NCI-H187 treated with DMSO at 0.1 percent for 48 hours (cell line): ENCODE data around the gene PLCB1.
"Not testable (repeated sequence)": the region's sequence is repeated elsewhere in the genome, so short reads cannot be mapped to it uniquely, and the experiment has no call there.

ENCODE experiments used
- DNase-seq: peaks from one replicate; lab custom pipeline; 2025; lab: John Stamatoyannopoulos, UW

Gene PLCB1

DNA sequence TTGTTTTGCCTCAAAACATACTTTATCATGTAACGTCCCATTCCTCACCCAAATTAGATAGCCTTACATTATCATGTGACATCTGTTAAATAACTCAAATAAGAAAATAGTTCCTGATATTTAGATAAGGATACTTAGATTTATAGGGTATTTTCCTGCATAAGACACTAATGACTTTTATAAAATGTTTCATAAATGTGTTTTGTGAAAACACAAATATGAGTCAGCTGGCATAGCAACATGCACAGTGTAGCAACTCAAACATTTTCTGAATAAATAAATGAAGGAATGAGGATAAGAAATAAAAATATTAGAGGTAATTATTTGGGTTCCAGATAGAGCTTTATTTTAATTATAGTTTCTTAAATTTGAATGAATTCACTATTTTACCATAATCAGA lies 476.4 kb downstream of the PLCB1 start:
- DNase-seq, result no peak

DNA sequence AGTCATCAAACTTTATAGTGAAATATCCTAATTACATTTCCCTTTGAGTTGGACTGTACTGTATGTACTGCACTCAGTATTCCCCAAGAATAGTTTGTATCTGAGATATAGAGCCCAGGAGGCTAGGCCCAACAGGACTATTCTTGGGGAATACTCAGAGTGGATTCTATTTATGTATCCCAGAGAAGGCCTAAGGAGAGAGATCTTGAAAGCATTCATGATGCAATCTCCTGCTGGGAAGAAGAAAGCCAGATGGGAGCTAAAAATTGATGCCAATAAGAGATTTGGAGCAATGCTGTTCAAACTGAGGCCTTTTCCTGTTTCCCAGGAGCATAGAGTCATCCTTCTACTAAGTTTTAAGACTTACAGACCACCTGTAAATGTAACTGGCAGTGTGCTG lies 484.7 kb downstream of the PLCB1 start:
- no peak for DNase-seq

DNA sequence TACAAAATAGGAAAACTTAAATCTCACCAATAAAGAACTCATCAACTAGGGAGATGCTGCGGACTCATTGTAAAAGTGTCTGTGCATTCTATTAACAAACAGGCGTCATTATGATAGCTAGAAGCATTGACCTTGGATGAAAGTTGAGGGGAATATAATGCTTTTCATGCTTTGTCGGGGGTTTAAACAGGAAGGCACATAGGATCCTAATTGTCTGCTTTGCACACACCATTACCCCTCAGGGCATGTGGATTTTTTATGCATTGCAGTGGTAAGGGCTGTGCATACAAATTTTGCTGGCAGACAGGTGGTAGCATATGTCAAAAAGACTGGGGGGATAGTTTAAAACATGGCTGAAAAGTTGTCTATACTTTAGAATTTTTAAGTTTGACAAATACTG lies 488.9 kb downstream of the PLCB1 start:
- DNase-seq, result no peak

DNA sequence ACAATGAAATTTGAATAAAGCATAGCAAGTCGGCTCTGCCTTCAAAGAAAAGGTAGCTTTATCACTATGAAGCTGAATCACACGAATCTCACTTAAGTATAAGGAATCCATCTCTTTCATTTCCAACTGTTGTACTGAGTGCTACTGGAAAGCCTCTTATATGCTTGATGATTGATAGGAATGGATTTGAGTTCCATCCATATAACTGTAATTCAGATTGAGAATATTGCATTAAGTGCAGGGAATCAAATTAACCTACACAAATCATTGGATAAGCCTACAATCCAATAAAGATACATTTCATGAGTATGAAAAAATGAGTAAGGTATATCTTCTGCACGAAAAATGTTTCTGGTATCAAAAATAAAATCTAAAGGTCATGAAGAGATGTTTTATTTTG lies 492.0 kb downstream of the PLCB1 start:
- DNase-seq, result no peak

DNA sequence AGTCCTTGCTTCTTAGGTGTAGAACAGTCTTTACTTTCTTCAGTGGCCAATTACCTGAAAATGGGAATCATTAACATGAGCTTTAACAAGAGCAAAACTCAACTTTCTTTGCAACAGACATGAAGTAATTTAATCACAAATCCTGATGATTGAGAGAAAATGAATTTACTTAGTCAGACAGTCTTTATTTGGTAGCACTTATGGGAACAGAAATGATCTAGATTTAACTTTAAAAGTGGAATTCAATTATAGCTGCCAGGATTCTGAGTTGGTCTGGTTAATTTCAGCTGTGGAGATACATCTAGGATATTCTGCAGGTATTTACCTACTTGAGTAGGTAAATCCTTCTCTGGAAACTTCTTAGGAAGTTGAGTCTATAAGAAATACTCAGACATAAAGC lies 492.6 kb downstream of the PLCB1 start:
- no peak for DNase-seq

DNA sequence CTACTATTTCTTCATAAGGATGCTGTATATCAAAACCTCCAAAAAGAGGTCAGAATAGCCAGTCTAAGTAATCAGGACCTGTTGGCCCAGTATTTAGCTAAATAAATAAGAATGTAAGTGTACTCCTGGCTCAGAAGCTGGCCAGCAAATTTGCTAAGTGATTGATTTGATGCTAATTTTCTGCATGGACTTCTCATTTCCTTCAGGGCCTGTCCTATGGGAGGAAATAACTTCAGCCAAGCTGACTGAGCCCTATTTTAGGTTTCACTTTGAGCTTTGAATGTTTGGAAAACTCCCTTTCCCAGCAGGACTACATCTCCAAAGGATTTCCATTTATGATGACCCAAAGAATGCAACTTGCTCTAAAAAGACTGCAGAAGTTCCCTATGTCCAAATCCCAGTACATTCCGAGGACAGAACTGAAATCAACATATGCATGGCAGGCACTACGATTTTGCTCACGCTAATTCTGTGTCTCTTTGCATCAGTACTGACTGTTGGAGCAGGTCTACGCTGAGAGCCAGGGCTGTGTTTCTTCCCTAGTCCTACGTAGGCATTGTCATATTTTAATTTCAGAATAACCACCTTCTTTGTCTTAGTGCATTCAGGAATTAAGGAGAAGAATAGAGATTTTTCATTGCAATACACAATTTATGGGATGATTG lies 495.4 kb downstream of the PLCB1 start:
- no peak for DNase-seq

DNA sequence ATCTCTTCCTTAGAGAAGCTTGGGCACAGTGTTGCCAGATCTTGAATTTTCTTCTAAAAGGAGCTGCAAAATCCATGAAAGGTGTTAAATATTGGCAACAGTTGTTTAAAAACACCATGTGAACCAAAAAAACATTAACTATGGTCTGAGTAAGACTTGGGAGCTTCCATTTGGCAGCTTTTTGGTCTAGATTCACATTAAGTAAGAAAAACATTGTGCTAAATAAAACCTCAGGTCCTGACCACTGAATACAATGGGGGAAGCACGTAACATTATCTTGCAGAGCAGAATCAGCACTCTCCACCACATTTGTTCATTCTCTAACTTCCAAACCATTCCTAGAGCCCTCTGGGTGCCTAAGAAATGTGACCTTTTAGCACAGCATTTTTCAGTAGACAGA lies 499.2 kb downstream of the PLCB1 start:
- no peak for DNase-seq

DNA sequence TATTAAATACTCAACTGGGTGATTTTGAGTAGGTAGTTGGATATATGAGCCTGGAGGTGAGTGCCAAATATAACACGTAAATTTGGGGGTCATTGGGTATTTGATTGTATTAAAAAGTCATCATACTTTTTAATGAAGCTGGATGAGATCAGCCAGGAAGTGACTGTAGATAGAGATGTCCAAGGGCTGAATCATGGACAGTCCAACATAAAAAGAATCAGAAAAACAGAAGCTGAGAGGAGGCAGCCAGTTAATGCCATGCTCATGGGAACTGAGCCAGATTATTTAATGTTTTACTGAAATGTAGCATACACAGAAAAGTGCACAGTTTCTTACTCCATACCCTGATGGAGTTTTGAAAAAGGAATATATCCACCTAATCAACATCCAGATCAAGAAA lies 501.3 kb downstream of the PLCB1 start:
- no peak for DNase-seq

DNA sequence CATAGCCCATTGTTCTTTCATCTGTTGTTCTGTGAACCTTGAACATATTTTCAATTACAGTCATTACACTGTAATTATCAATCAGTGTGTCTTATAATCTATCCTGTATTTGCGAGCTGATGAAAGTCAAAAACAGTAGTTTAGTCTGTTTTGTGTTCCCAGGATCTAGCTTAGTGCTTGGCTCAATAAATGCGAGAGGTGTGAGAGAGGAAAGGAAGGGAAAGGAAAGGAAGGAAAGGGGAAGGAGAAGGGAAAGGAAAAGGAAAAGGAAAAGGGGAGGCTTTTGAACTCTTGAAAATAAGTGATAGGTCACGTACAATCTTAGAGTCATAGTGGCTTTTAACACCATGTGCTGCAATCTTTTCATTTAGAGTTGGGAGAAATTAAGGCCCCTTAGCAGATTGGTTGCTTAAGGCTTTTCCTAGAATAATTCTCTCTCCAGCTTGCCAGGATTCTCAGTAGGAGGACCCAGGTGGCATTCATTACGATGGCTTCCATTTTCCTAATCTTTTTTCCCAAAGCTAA lies 503.0 kb downstream of the PLCB1 start:
- DNase-seq, result no peak

DNA sequence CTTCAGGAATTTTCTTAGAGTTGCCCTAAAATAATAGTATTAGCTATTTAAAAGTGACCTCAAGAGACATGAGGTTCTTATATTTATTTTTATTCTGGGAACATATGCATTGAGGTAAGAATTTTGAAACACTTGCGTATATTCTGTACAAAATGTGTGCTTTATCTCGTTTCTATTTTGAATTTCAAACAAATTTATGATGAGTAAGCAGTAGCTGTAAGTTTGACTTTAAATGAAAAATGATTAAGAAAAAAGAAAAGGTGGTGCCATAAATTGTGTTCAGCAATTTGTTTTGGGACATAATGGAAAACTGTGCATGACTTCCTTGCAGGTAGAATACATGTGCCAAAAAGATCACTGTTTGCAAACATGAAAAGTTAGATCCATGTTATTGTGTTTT lies 503.8 kb downstream of the PLCB1 start:
- no peak for DNase-seq

DNA sequence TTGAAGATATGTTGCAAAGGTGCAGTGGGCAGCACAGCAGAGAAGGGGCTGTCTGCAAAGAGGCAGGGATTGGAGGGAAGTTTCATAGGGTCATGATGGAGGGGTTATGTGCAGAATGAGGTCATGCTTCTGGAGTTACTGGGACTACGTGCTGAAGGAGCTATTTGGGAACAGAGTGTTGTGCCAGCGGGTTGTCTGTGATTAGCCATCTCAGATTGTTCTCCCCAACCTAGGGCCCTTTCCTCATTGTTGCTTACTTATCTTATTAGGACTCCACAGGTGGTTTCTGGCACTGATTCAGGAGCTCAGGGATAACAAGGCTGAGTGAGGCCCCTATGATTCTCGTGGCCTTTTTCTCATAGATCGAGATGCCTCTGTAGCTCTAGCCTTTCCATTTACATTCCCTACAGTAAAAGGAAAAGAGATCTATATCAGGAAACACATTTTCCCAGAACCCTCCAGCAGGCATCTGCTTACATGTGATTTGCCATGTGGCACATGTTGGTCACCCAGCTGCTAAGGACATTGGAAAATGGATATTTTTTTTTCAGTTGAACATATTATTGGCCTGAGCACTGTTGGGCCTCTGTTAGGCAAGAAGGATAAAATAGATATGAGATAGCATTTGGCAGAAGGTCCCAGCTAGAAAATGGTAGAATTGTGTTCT lies 507.2 kb downstream of the PLCB1 start:
- no peak for DNase-seq

DNA sequence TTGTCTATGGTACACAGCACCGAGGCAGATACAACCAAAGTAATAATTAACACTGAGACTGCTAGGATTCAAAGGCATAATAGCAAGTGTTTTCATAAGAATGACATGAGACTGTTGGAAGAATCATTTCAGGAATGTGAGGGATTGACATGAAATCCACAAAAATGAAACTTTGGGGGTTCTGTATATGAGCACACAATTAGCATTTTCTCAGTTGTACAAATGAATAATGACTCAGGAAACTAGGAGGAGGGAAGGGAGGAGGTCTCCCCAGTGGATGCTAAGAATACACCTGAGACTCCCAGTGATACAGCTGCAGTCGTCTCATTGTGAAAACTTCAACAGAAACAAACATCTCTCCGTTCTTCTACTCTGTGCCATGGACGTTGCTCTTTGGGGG lies 508.4 kb downstream of the PLCB1 start:
- DNase-seq, result no peak

DNA sequence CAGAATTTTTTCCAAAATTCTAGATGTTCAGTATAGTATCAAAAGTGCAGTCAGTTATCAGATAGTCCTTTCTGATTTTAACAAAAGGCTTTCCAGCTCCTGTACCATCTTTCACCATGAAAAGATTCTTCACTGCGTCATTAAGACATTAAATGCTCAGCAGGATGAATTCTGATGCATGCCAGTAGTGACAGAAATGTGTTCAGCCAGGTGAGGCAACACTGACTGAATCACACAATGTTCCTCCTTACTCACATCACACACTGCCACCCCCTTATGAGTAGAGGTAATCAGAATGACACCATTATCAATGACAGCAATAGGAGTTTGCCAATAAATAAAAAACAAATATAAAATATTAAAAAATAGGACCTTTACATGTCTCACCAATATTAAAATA lies 510.2 kb downstream of the PLCB1 start:
- DNase-seq, result no peak

DNA sequence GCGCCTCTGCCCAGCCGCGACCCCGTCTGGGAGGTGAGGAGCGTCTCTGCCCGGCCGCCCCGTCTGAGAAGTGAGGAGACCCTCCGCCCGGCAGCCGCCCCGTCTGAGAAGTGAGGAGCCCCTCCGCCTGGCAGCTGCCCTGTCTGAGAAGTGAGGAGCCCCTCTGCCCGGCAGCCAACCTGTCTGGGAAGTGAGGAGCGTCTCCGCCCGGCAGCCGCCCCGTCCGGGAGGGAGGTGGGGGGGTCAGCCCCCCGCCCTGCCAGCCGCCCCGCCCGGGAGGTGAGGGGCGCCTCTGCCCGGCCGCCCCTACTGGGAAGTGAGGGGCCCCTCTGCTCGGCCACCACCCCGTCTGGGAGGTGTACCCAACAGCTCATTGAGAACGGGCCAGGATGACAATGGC lies 512.4 kb downstream of the PLCB1 start:
- not testable (repeated sequence) for DNase-seq

DNA sequence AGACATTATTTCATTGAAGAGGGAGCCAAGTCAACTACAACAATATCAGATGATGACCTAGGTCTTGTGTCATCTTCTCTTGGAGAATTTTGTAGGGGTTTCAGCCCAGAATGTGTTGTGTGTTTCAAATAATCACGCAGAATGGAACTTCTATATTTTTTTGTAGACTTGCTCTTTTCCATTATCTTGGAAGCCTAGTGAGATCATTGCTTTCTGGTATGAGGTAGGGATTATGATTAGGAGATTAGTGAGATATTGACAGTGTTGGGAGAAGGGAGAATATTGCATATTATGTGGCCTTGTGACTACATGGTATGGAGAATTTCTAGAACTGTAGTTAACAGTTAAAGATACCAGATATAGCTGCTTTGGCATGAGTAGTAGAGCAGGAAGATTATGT lies 513.3 kb downstream of the PLCB1 start:
- DNase-seq, result no peak

DNA sequence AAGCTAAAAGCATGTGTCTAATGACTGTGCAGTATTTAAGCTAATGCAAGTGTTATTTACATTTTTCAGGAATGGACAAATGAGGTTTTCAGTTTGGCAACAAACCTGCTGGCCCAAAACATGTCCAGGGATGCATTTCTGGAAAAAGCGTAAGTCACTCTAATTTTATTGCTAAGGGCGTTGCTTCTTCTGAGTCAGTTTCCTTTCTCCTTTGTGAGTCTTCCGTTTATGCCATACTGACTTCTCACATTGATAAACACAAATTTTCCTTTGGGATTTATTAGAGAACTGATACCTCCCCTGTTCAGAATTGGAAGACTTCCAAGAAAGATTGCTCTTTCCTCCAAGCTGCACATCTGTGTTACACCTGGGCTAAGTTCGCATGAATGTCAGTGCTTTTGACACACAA lies 514.0 kb downstream of the PLCB1 start:
- no peak for DNase-seq

DNA sequence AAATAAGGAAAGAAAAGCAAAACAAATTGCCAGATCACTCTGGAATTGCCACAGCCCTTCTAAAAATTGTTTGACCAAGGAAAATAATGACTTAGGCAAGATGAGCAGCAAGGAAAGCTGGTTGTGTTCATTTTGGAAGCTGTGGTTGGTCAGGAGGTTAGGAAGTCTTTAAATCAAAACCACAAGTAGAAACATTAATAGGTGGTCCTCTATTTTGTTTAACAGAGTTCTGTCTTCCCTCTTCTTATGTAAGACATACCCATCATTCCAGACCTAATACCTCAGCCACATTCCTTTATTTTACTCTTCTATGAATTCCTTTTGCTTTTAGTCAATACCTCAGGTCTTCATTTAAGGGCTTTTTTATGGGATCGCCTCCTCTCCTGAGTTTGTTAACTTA lies 514.6 kb downstream of the PLCB1 start:
- no peak for DNase-seq

DNA sequence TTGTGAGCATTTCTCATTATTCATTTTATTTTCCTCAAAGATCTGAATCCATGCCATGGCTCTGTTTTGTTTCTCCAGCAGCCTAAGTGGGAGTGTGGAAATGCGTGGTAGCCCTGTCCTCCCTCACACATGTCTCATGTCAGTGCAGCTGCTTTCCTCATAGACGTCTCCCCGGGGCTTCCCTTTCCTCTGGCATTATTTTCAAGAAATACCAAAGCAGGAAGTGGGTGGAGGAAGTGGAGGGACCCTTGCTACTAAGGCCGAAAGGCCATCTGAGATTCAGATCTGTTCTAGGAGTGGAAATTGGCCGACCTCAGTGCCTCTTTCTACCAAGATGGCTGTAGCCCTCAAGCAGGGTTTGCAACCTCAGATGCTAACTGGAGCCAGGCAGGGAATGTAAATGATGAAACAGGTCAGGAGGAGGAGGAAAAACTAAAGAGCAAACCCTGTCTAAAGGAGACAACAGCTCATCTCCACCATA lies 515.9 kb downstream of the PLCB1 start:
- no peak for DNase-seq

DNA sequence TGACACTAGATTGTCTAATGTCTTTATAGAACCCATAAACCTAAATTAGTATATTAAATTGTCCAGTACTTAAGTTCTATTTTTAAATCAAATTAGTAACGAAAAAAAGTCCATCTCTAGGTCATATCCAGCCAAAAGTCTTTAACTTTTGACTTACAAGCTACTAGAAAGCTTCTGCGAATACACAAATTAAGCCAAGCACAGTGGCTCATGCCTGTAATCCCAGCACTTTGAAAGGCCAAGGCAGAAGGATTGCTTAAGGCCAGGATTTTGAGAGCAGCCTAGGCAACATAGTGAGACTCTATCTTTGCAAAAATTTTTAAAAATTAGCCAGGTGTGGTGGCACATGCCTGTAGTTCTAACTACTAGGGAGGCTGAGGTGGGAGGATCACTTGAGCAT lies 516.4 kb downstream of the PLCB1 start:
- no peak for DNase-seq

DNA sequence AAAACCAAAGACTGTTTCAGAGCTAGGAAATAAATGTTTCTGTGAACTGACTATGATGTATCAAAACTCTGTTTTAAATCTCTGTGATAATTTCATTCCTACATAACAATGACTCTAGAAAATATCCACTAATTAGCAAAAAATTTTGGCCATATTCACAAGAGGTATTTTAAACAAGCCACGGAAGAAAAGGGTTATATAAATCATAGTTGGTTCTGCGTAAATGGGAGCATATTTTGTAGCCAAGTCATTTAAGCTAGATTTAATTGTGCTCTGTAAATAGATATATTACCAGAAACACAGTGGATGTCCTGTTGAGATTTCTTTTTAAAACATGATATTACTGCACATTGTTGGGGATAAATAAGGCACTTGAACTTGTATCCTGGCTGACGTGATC lies 520.3 kb downstream of the PLCB1 start:
- DNase-seq, result no peak

DNA sequence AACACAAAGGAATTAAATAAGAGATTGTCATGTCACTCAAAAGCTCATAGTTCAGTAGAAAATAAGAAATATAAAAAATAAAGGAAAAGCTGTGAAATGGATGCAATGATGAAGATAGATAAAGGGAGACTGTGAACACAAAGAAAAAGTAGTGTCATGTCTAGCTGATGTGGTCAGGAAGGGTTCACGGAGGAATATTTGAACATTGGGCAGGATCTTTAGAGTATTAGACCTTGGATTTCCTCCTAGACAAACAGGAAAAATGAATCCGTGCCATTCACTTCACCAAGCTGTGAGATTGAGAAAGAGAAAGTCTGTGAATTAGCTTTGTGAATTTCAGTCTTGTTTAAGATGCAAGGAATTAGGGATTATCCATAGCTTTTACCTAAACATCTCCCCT lies 522.4 kb downstream of the PLCB1 start:
- no peak for DNase-seq

DNA sequence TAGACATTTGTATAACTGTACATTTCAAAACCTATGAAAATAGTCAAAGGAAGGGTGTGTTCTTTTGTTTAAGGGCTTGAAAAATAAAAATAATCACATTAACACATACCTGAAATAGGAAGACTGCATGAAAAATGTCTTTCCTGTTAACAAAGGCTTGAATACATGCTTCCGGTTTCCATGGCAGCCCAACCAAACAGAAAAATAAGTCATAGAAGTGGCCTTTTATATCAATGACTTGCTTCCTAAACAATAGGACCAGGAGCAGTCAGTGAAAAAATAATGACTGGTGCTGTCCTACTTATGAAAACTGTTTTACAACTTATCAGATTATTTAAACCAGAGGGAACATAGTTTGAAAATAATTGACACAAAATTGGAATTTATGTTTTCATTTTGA lies 524.3 kb downstream of the PLCB1 start:
- no peak for DNase-seq

DNA sequence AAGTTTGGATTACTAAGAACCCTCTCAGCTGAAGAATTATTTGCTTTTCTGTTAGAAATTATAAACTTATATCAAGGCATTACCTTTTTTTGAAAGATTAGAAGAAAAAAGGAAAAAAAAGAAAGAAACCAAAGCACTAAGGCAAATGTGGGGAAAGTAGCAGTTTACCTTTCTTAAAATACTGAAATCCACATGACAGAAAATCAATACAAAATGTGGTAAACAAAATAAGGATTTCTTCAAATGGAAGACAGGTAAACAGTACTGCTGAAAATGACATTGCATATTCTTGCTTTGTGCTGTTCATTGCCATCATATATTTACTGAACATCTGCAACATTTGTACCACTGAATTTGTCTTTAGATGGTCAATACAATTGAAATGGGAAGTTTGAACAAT lies 525.6 kb downstream of the PLCB1 start:
- DNase-seq, result no peak

DNA sequence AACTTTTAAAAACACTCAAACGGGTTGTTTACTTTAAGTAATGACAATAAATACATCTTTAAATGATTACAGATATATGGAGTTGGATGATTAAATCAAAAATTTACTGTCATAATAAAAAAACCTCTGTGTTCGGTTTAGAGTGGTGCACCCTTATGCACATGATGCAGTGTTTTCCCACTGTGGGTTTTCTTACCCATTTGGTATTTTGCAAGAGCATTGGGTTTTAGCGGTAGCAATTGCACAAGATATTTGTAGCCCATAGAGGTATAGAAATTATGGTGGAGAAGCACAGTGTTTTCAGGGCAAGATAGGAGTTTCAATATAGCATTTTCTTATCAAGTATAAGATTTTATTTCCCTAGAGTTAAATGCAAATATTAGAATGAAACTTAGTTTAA lies 526.0 kb downstream of the PLCB1 start:
- DNase-seq, result no peak
